DND-41 (cell line): ENCODE results near the gene AKT3.

ENCODE experiments used
- ATAC-seq: fragments of 200-7000 bp; cut with Tn5 transposase; 3 replicates; pipeline ENCODE4 v1.9.1; 2021; ENCODE audit warnings: low read depth; ENCODE audit not compliant: insufficient read depth
- DNase-seq: peaks from one replicate; pipeline ENCODE4 v3.0.0-alpha.2; 2020
- H2AFZ ChIP-seq: 2 replicates; pipeline ENCODE4 v1.6.0; 2012; ENCODE audit warnings: low read depth, low read length
- H3K27ac ChIP-seq: 2 replicates; pipeline ENCODE4 v1.5.1; 2012; ENCODE audit warnings: low read length, inconsistent platforms
- H3K27me3 ChIP-seq: fragments of 200-600 bp; sonication (generic); 2 replicates; pipeline ENCODE4 v1.6.0; 2012; ENCODE audit warnings: low read length, mild to moderate bottlenecking, inconsistent platforms; ENCODE audit not compliant: insufficient read depth, poor library complexity
- H3K36me3 ChIP-seq: 2 replicates; pipeline ENCODE4 v1.5.1; 2012; ENCODE audit warnings: low read length, inconsistent platforms; ENCODE audit not compliant: insufficient read depth
- H3K4me1 ChIP-seq: 2 replicates; pipeline ENCODE4 v1.5.1; 2012; ENCODE audit warnings: mild to moderate bottlenecking, low read length; ENCODE audit not compliant: insufficient read depth
- H3K4me2 ChIP-seq: 2 replicates; pipeline ENCODE4 v1.6.0; 2012; ENCODE audit warnings: mild to moderate bottlenecking, moderate library complexity, low read length, inconsistent platforms; ENCODE audit not compliant: insufficient read depth
- H3K4me3 ChIP-seq, 2 experiments: fragments of 200-600 bp in 1 of 2; shearing (Covaris generic) in 1 of 2; 2 replicates each; pipeline ENCODE4 v1.5.1; 2012 to 2016; ENCODE audit warnings: inconsistent platforms in 2 of 2, low read length in 2 of 2, mild to moderate bottlenecking in 2 of 2, low read depth in 1 of 2, moderate library complexity in 1 of 2
- H3K79me2 ChIP-seq: 2 replicates; pipeline ENCODE4 v1.6.0; 2012; ENCODE audit warnings: low read length, inconsistent platforms; ENCODE audit not compliant: insufficient read depth
- H3K9ac ChIP-seq: 2 replicates; pipeline ENCODE4 v1.6.0; 2012; ENCODE audit warnings: low read depth, mild to moderate bottlenecking, inconsistent platforms, low read length, moderate library complexity
- H3K9me3 ChIP-seq: 2 replicates; pipeline ENCODE4 v1.5.1; 2012; ENCODE audit warnings: low read length, moderate library complexity, mild to moderate bottlenecking, inconsistent platforms; ENCODE audit not compliant: insufficient read depth, severe bottlenecking
- H4K20me1 ChIP-seq: 2 replicates; pipeline ENCODE4 v1.6.0; 2012; ENCODE audit warnings: low read length; ENCODE audit not compliant: insufficient read depth
- EZH2 ChIP-seq: IDR thresholded peaks from 3 replicates; pipeline ENCODE4 v1.6.1; 2012; ENCODE audit warnings: borderline replicate concordance, low read depth, mild to moderate bottlenecking, moderate library complexity, low read length, inconsistent platforms; ENCODE audit not compliant: severe bottlenecking
- TF ChIP-seq, protein P1 (sequence below): IDR thresholded peaks from 2 replicates; pipeline ENCODE4 v1.5.1; 2012; ENCODE audit warnings: borderline replicate concordance, low read length, moderate library complexity, mild to moderate bottlenecking; ENCODE audit not compliant: poor library complexity, severe bottlenecking; ENCODE audit errors: extremely low read depth

Gene AKT3

DNA sequence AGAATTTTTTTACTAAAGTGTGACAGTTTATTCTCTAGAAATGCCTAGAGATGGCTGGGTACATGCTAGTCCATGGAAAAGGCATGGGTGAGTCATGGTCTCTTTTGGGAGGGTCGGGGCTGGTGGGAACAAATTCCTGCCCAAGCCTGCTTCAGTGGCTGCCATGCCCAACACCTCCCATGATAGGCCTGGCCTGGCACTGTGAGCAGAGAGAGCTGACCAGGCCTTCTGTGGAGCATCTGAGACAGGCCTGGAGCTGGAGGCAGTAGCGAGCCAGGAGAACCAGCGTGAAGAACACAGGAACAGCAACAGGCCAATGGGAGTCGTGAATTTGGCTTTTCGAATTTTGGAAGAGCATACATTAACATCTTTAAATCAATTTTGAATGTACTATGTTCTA lies 385.0 kb downstream of the AKT3 start:
- H4K20me1 ChIP-seq, result no peaks in the 10 kb centered on the region
- no peak overlapping the region for H2AFZ ChIP-seq
- no peak overlapping the region for H3K4me3 ChIP-seq
- ATAC-seq, result no peak
- no peak for TF ChIP-seq EZH2
- TF ChIP-seq, protein P1, sequence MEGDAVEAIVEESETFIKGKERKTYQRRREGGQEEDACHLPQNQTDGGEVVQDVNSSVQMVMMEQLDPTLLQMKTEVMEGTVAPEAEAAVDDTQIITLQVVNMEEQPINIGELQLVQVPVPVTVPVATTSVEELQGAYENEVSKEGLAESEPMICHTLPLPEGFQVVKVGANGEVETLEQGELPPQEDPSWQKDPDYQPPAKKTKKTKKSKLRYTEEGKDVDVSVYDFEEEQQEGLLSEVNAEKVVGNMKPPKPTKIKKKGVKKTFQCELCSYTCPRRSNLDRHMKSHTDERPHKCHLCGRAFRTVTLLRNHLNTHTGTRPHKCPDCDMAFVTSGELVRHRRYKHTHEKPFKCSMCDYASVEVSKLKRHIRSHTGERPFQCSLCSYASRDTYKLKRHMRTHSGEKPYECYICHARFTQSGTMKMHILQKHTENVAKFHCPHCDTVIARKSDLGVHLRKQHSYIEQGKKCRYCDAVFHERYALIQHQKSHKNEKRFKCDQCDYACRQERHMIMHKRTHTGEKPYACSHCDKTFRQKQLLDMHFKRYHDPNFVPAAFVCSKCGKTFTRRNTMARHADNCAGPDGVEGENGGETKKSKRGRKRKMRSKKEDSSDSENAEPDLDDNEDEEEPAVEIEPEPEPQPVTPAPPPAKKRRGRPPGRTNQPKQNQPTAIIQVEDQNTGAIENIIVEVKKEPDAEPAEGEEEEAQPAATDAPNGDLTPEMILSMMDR, result no peak
- no peak overlapping the region for H3K27ac ChIP-seq
- H3K79me2 ChIP-seq, result no peaks in the 10 kb centered on the region
- no peak overlapping the region for H3K4me2 ChIP-seq
- DNase-seq, result no peak
- H3K4me1 ChIP-seq, result no peaks in the 10 kb centered on the region
- no peaks in the 10 kb centered on the region for H3K27me3 ChIP-seq
- no peak overlapping the region for H3K9ac ChIP-seq
- H3K36me3 ChIP-seq, result 0 out of 2 replicates have a peak, but pooled peaks cover 3% of the 10 kb centered on the region
- no peaks in the 10 kb centered on the region for H3K9me3 ChIP-seq

- Histone ChIP-seq H3K27ac (no peak overlapping the region), H3K27me3 (no peaks in the 10 kb centered on the region), H3K4me1 (peaks cover 3% of the 10 kb centered on the region; the same call in 1 of the 2 replicates), H3K36me3 (0 out of 2 replicates have a peak, but pooled peaks cover 3% of the 10 kb centered on the region), H3K9me3 (no peaks in the 10 kb centered on the region), H3K9ac (no peak overlapping the region), H3K79me2 (no peaks in the 10 kb centered on the region), H3K4me2 (no peak overlapping the region), H3K4me3 (no peak overlapping the region), H2AFZ (no peak overlapping the region), H4K20me1 (no peaks in the 10 kb centered on the region)
- no peak for DNase-seq
- no peak for ATAC-seq
- TF ChIP-seq, protein P1, result no peak
- TF ChIP-seq EZH2, result no peak
Observed at GRCh38 chr1:243462929-243463697, 386.9 kb downstream of the AKT3 start.

GRCh38 chr1:243461700-243462099 lies 388.3 kb downstream of the AKT3 start:
- H3K4me3 ChIP-seq, result no peak overlapping the region
- TF ChIP-seq, protein P1, result no peak
- no peak for TF ChIP-seq EZH2
- no peaks in the 10 kb centered on the region for H3K9me3 ChIP-seq
- no peak overlapping the region for H3K4me2 ChIP-seq
- H3K79me2 ChIP-seq, result no peaks in the 10 kb centered on the region
- H3K27ac ChIP-seq, result no peak overlapping the region
- DNase-seq (no peak), ATAC-seq (no peak)
- H2AFZ ChIP-seq, result no peak overlapping the region
- no peaks in the 10 kb centered on the region for H3K27me3 ChIP-seq
- 0 out of 2 replicates have a peak, but pooled peaks cover 3% of the 10 kb centered on the region for H3K36me3 ChIP-seq
- no peak overlapping the region for H3K9ac ChIP-seq
- no peaks in the 10 kb centered on the region for H4K20me1 ChIP-seq
- peaks cover 3% of the 10 kb centered on the region; the same call in 1 of the 2 replicates for H3K4me1 ChIP-seq
